Heart right ventricle (tissue), 16 donors: Measurements from ENCODE around the gene GDF11. TPM values are rescaled to one million over a fixed set of nuclear protein-coding genes. Genes with fewer than 3 reads are reported as not detected.

Experiments used
- ATAC-seq, 8 donors: fragments of 200-7000 bp; cut with Tn5 transposase; one replicate each; pipeline ENCODE4 v1.9.1; 2020; ENCODE audit warnings: mild to moderate bottlenecking in 8 of 8, moderate library complexity in 8 of 8, moderate number of reproducible peaks in 1 of 8
- DNase-seq, 2 donors: peaks; one replicate each; pipeline ENCODE4 v3.0.0-alpha.2; 2020
- H3K27ac ChIP-seq, 10 donors: fragments of 200-600 bp; sonication (generic) in 2 of 10; one replicate each; pipeline versions ENCODE4 v1.5.0 to v1.8.0; 2020 to 2022; ENCODE audit warnings: mild to moderate bottlenecking in 3 of 10
- H3K27me3 ChIP-seq, 7 donors: fragments of 200-600 bp; one replicate each; pipeline ENCODE4 v1.8.0; 2021 to 2022; ENCODE audit warnings: mild to moderate bottlenecking in 2 of 7
- H3K36me3 ChIP-seq, 9 donors: fragments of 200-600 bp; sonication (generic) in 1 of 9; one replicate each; pipeline versions ENCODE4 v1.5.0 to v1.8.0; 2020 to 2022; ENCODE audit warnings: mild to moderate bottlenecking in 2 of 9
- H3K4me1 ChIP-seq, 9 donors: fragments of 200-600 bp; sonication (generic) in 1 of 9; one replicate each; pipeline versions ENCODE4 v1.5.0 to v1.8.0; 2020 to 2022; ENCODE audit warnings: mild to moderate bottlenecking in 4 of 9
- H3K4me3 ChIP-seq, 10 donors: fragments of 200-600 bp; sonication (generic) in 2 of 10; one replicate each; pipeline versions ENCODE4 v1.5.0 to v1.8.0; 2020 to 2022; ENCODE audit warnings: mild to moderate bottlenecking in 7 of 10, moderate library complexity in 2 of 10
- H3K9me3 ChIP-seq, 11 donors: fragments of 200-600 bp in 10 of 11; sonication (generic) in 2 of 11; one replicate each; pipeline versions ENCODE4 v1.5.0 to v1.8.0; 2013 to 2022; ENCODE audit warnings: mild to moderate bottlenecking in 2 of 11, control low read depth in 1 of 11, moderate library complexity in 1 of 11
- CTCF ChIP-seq, 9 donors: fragments of 200-600 bp; sonication (generic) in 2 of 9; IDR thresholded peaks; one replicate each; pipeline versions ENCODE4 v1.5.0 to v1.8.0; 2021 to 2022; ENCODE audit warnings: antibody characterized with exemption in 9 of 9, mild to moderate bottlenecking in 5 of 9, moderate library complexity in 1 of 9
- WGBS, 2 donors: extraction: QIAGEN DNeasy Blood & Tissue Kit; methylation state at CpG; one replicate each; pipeline ENCODE4 v1.1.7; 2013; ENCODE audit warnings: inconsistent platforms in 1 of 2; 5-methylcytosine and 5-hydroxymethylcytosine counted together
- intact Hi-C, 10 donors: fragments of 100-400 bp; cut with DNase I; formaldehyde crosslinking; loops; one replicate each; pipeline versions ENCODE4 v1.11.1 to v1.14.2; 2022
- polyA plus RNA-seq, 2 donors: library from polyadenylated mRNA; stranded (reverse); fragments of 200-250 nt; gene quantifications; one replicate each; pipeline ENCODE4 v1.2.3, GENCODE V29; 2013
- total RNA-seq, 10 donors: library from RNA; stranded (reverse); fragmentation: NEBNext Ultra II Directional in 3 of 10; extraction: Animal tissue kit (Norgen Biotek cat#: 25700) in 3 of 10; gene quantifications; one replicate each; pipeline versions ENCODE4 v1.2.1 to v1.2.4, GENCODE V29; 2021 to 2023
- donor health status: Arrhythmogenic right ventricular cardiomyopathy.
- donor health status: ischemic (EF 13 %, LVEDD 7.1; RV severe dilation, severe dysfunction).
- donor health status: healthy with polysubstance abuse.
- donor health status: DM: no; HTN: yes; CAD: no.
- donor health status: DM: no; HTN: no; CAD: no.
- donor health status: ischemic (EF 25% LVEDD 6.9; RV normal size, moderate dysfunction).
- donor health status: ischemic (EF 25% LVEDD 5.7; RV mildly dilated, moderate dysfunction).
- donor health status: healthy.
- donor health status: DM: yes; HTN: yes; CAD: no.
- donor health status: Ischemic cardiomyopathy.
- donor health status: ischemic (EF 35%, LVEDD 5.7; RV mildly dilated, moderate dysfunction).
- donor health status: nonischemic (EF 11% LVEDD 7.7; RV severe dilation, severe dysfunction).
- donor health status: DM: yes; HTN: yes; CAD: no.
- donor health status: PGD.
- donor health status: ischemic (EF 29% LVEDD 5.4; RV normal size, mild dysfunction).
- donor health status: nonischemic (EF 23%, LVEDD 6.1; RV moderate dilation, normal function).

The GDF11 gene
- total and polyA plus RNA-seq, 12 donors = 3.2 to 17.6 (median 11.7) TPM

- no peak for DNase-seq
- WGBS, 2 donors = 91 to 92% methylated on average over 16 of the region's 16 CpGs
- intact Hi-C loops = no loop called here
Measured at GRCh38 chr12:55698241-55698955, 44.5 kb upstream of the GDF11 start.

GRCh38 chr12:55698965-55699364, 44.0 kb upstream of the GDF11 start:
- H3K9me3 ChIP-seq = no peaks in the 10 kb centered on the region
- no peak for TF ChIP-seq CTCF (IDR thresholded peaks at IDR 0.05)
- no peaks in the 10 kb centered on the region for H3K27me3 ChIP-seq
- peaks cover 2 to 50% (median 35%) of the 10 kb centered on the region in 9 donors for H3K4me1 ChIP-seq
- intact Hi-C loops = no loop called here
- ATAC-seq (no peak), DNase-seq (no peak)
- peak overlapping the region in 3 of 10 donors; percentile 55 to 95 (median 68) for H3K27ac ChIP-seq
- 89 to 94% methylated on average over 1 of the region's 1 CpG for WGBS, 2 donors
- peaks cover 0 to 79% (median 18%) of the 10 kb centered on the region in 9 donors for H3K36me3 ChIP-seq
- no peak overlapping the region for H3K4me3 ChIP-seq

More at GRCh38 chr12:55698241-55698955, 44.5 kb upstream of the GDF11 start:
- no peak for TF ChIP-seq CTCF (IDR thresholded peaks at IDR 0.05)
- Histone ChIP-seq H3K4me3 (no peak overlapping the region), H3K27me3 (no peaks in the 10 kb centered on the region), H3K9me3 (no peaks in the 10 kb centered on the region), H3K27ac (peak overlapping the region in 1 of 10 donors; percentile 7), H3K36me3 (peaks cover 0 to 82% (median 21%) of the 10 kb centered on the region in 9 donors), H3K4me1 (peaks cover 0 to 44% (median 30%) of the 10 kb centered on the region in 9 donors)
- no peak for ATAC-seq

- ATAC-seq (no peak), DNase-seq (no peak)
- Histone ChIP-seq H3K4me1 (peaks cover 2 to 56% (median 41%) of the 10 kb centered on the region in 9 donors), H3K9me3 (no peaks in the 10 kb centered on the region), H3K36me3 (peaks cover 0 to 73% (median 13%) of the 10 kb centered on the region in 9 donors), H3K27ac (peak overlapping the region in 5 of 10 donors; percentile 23 to 95 (median 55)), H3K4me3 (no peak overlapping the region), H3K27me3 (no peaks in the 10 kb centered on the region)
- WGBS, 2 donors = 67% methylated on average over 5 of the region's 5 CpGs
- no peak for TF ChIP-seq CTCF (IDR thresholded peaks at IDR 0.05)
- intact Hi-C loops = no loop called here
Measured at GRCh38 chr12:55699471-55700055, 43.4 kb upstream of the GDF11 start.

GRCh38 chr12:55700255-55701018, 42.5 kb upstream of the GDF11 start:
- Histone ChIP-seq H3K36me3 (peaks cover 0 to 64% (median 13%) of the 10 kb centered on the region in 9 donors), H3K27me3 (no peaks in the 10 kb centered on the region), H3K9me3 (no peaks in the 10 kb centered on the region), H3K4me3 (peak overlapping the region in 1 of 10 donors; percentile 3), H3K27ac (peak overlapping the region in 6 of 10 donors; percentile 23 to 95 (median 55)), H3K4me1 (peaks cover 2 to 65% (median 42%) of the 10 kb centered on the region in 9 donors)
- DNase-seq = peak in 1 of 2 donors; percentile 59
- intact Hi-C loops = no loop called here
- no peak for TF ChIP-seq CTCF (IDR thresholded peaks at IDR 0.05)
- ATAC-seq = peak in 6 of 8 donors; percentile 6 to 52 (median 26)
- 69 to 70% methylated on average over 20 to 21 of the region's 21 CpGs for WGBS, 2 donors
